HEK293 (cell line): ENCODE results near the gene PORCN.

ENCODE experiments used
- ATF2 ChIP-seq: fragments of 450-650 bp; formaldehyde crosslinking; IDR thresholded peaks from 2 replicates; pipeline ENCODE4 v1.5.1; 2016; ENCODE audit warnings: missing biosample characterization, missing genetic modification characterization, low read depth
- CTCF ChIP-seq: fragments of 450-650 bp; formaldehyde crosslinking; IDR thresholded peaks from 2 replicates; pipeline ENCODE4 v1.5.1; 2016; ENCODE audit warnings: missing biosample characterization, missing genetic modification characterization
- PATZ1 ChIP-seq: fragments of 450-650 bp; formaldehyde crosslinking; IDR thresholded peaks from 2 replicates; pipeline ENCODE4 v1.5.1; 2016; ENCODE audit warnings: missing biosample characterization, missing genetic modification characterization
- YY1 ChIP-seq: fragments of 450-650 bp; formaldehyde crosslinking; IDR thresholded peaks from 2 replicates; pipeline ENCODE4 v1.5.1; 2018; ENCODE audit warnings: missing biosample characterization, missing genetic modification characterization
- ZBTB11 ChIP-seq: fragments of 450-650 bp; formaldehyde crosslinking; conservative IDR thresholded peaks from 2 replicates; pipeline ENCODE4 v1.5.1; 2016; ENCODE audit warnings: low read depth, missing biosample characterization, missing genetic modification characterization
- ZBTB21 ChIP-seq: fragments of 450-650 bp; formaldehyde crosslinking; IDR thresholded peaks from 2 replicates; pipeline ENCODE4 v1.5.1; 2017; ENCODE audit warnings: missing biosample characterization, missing genetic modification characterization
- ZBTB44 ChIP-seq: fragments of 450-650 bp; IDR thresholded peaks from 2 replicates; pipeline ENCODE4 v1.5.1; 2018; ENCODE audit warnings: missing biosample characterization, mild to moderate bottlenecking, missing genetic modification characterization
- ZBTB7A ChIP-seq: fragments of 450-650 bp; formaldehyde crosslinking; IDR thresholded peaks from 2 replicates; pipeline ENCODE4 v1.5.1; 2016; ENCODE audit warnings: low read depth, missing biosample characterization, missing genetic modification characterization
- ZNF324 ChIP-seq: fragments of 450-650 bp; formaldehyde crosslinking; IDR thresholded peaks from 2 replicates; pipeline ENCODE4 v1.5.1; 2016; ENCODE audit warnings: missing biosample characterization, missing genetic modification characterization
- ZNF391 ChIP-seq: fragments of 450-650 bp; formaldehyde crosslinking; IDR thresholded peaks from 2 replicates; pipeline ENCODE4 v1.5.1; 2016; ENCODE audit warnings: low read depth, missing biosample characterization, missing genetic modification characterization, borderline replicate concordance
- ZNF658 ChIP-seq: fragments of 450-650 bp; formaldehyde crosslinking; IDR thresholded peaks from 2 replicates; pipeline ENCODE4; 2016; ENCODE audit warnings: missing biosample characterization, missing genetic modification characterization

GRCh38 chrX:48488034-48488433 is 20.8 kb upstream of the PORCN start:
- TF ChIP-seq ZBTB11 (tag by site-specific recombination) (no peak), ZNF658 (tag by site-specific recombination) (no peak), CTCF (tag by site-specific recombination) (no peak), ZBTB21 (tag by site-specific recombination) (no peak), YY1 (tag by site-specific recombination) (no peak), ATF2 (tag by site-specific recombination) (no peak), ZBTB7A (no peak), ZBTB44 (no peak), ZNF324 (tag by site-specific recombination) (no peak), ZNF391 (no peak), PATZ1 (tag by site-specific recombination) (no peak)
